ENCODE data around the gene SMC4.

Gene SMC4

GRCh38 chr3:160368804-160369203 is 30.6 kb upstream of the SMC4 start:
- Histone ChIP-seq H2BK12ac (ENCODE audit: low read length) (no peak overlapping the region), H2BK5ac (ENCODE audit: low read depth, low read length, poor library complexity) (no peak overlapping the region), H4K12ac (ENCODE audit: low read depth, low read length) (no peak overlapping the region), H3K4me1 (ENCODE audit: control insufficient read depth in 1 of 2, insufficient read depth in 2 of 2, low read length in 2 of 2) (no peaks in the 10 kb centered on the region), H3K4ac (ENCODE audit: low read depth, low read length) (no peak overlapping the region), H4K91ac (ENCODE audit: low read depth, low read length) (no peak overlapping the region), H3K9me3 (ENCODE audit: insufficient read depth, low read depth, low read length) (no peaks in the 10 kb centered on the region), H3K14ac (ENCODE audit: low read length) (no peak overlapping the region), H3K79me1 (ENCODE audit: low read length) (no peaks in the 10 kb centered on the region), H4K8ac (ENCODE audit: low read depth, low read length) (no peak overlapping the region), H3K27ac (ENCODE audit: low read depth, low read length) (no peak overlapping the region), H3K36me3 (ENCODE audit: control insufficient read depth in 1 of 2, insufficient read depth in 2 of 2, low read length in 2 of 2) (peaks cover 2% of the 10 kb centered on the region in 2 experiments), H3K23ac (ENCODE audit: low read length) (no peak overlapping the region), H2AK5ac (ENCODE audit: low read length) (no peak overlapping the region), H3K9ac (ENCODE audit: low read length) (no peak overlapping the region), H3K4me3 (ENCODE audit: low read depth, low read length) (no peak overlapping the region), H2BK120ac (ENCODE audit: insufficient read depth, low read length, poor library complexity) (no peak overlapping the region), H3K27me3 (ENCODE audit: insufficient read depth, low read length) (no peaks in the 10 kb centered on the region), H3K79me2 (ENCODE audit: control insufficient read depth, insufficient read depth, low read length, poor library complexity) (no peaks in the 10 kb centered on the region), H2AFZ (ENCODE audit: insufficient read depth, low read length, poor library complexity) (no peak overlapping the region), H3K4me2 (ENCODE audit: low read length) (no peak overlapping the region), H3K18ac (ENCODE audit: low read length) (no peak overlapping the region)
- no peak for DNase-seq
- no CpG with 5 or more reads among the region's 2 CpGs for WGBS (ENCODE audit: extremely low coverage, insufficient coverage, insufficient read length)

- Histone ChIP-seq H4K12ac (ENCODE audit: low read depth, low read length) (no peak overlapping the region), H3K27ac (ENCODE audit: low read depth, low read length) (no peak overlapping the region), H3K79me1 (ENCODE audit: low read length) (no peaks in the 10 kb centered on the region), H3K36me3 (ENCODE audit: control insufficient read depth in 1 of 2, insufficient read depth in 2 of 2, low read length in 2 of 2) (peaks cover 2% of the 10 kb centered on the region in 2 experiments), H3K9ac (ENCODE audit: low read length) (no peak overlapping the region), H3K27me3 (ENCODE audit: insufficient read depth, low read length) (no peaks in the 10 kb centered on the region), H2AK5ac (ENCODE audit: low read length) (no peak overlapping the region), H4K91ac (ENCODE audit: low read depth, low read length) (no peak overlapping the region), H3K79me2 (ENCODE audit: control insufficient read depth, insufficient read depth, low read length, poor library complexity) (no peaks in the 10 kb centered on the region), H2BK12ac (ENCODE audit: low read length) (no peak overlapping the region), H3K23ac (ENCODE audit: low read length) (no peak overlapping the region), H2BK5ac (ENCODE audit: low read depth, low read length, poor library complexity) (no peak overlapping the region), H4K8ac (ENCODE audit: low read depth, low read length) (no peak overlapping the region), H3K4ac (ENCODE audit: low read depth, low read length) (no peak overlapping the region), H3K18ac (ENCODE audit: low read length) (no peak overlapping the region), H3K9me3 (ENCODE audit: insufficient read depth, low read depth, low read length) (no peaks in the 10 kb centered on the region), H2BK120ac (ENCODE audit: insufficient read depth, low read length, poor library complexity) (no peak overlapping the region), H3K4me1 (ENCODE audit: control insufficient read depth in 1 of 2, insufficient read depth in 2 of 2, low read length in 2 of 2) (no peaks in the 10 kb centered on the region), H3K14ac (ENCODE audit: low read length) (no peak overlapping the region), H3K4me3 (ENCODE audit: low read depth, low read length) (no peak overlapping the region), H2AFZ (ENCODE audit: insufficient read depth, low read length, poor library complexity) (no peak overlapping the region), H3K4me2 (ENCODE audit: low read length) (no peak overlapping the region)
- no CpG with 5 or more reads among the region's 1 CpG for WGBS (ENCODE audit: extremely low coverage, insufficient coverage, insufficient read length)
- peak in 1 of 2 donors; percentile 61 for DNase-seq
These were observed 29.7 kb upstream of the SMC4 start for GRCh38 chr3:160369784-160370183.

- Histone ChIP-seq H3K14ac (ENCODE audit: low read length) (no peak overlapping the region), H3K18ac (ENCODE audit: low read length) (no peak overlapping the region), H4K91ac (ENCODE audit: low read depth, low read length) (no peak overlapping the region), H3K4ac (ENCODE audit: low read depth, low read length) (no peak overlapping the region), H3K4me3 (ENCODE audit: low read depth, low read length) (no peak overlapping the region), H3K27ac (ENCODE audit: low read depth, low read length) (no peak overlapping the region), H3K27me3 (ENCODE audit: insufficient read depth, low read length) (no peaks in the 10 kb centered on the region), H3K36me3 (ENCODE audit: control insufficient read depth in 1 of 2, insufficient read depth in 2 of 2, low read length in 2 of 2) (peaks cover 2% of the 10 kb centered on the region in 2 experiments), H2AFZ (ENCODE audit: insufficient read depth, low read length, poor library complexity) (no peak overlapping the region), H2BK12ac (ENCODE audit: low read length) (no peak overlapping the region), H3K9me3 (ENCODE audit: insufficient read depth, low read depth, low read length) (no peaks in the 10 kb centered on the region), H3K4me2 (ENCODE audit: low read length) (no peak overlapping the region), H4K8ac (ENCODE audit: low read depth, low read length) (no peak overlapping the region), H4K12ac (ENCODE audit: low read depth, low read length) (no peak overlapping the region), H3K79me2 (ENCODE audit: control insufficient read depth, insufficient read depth, low read length, poor library complexity) (no peaks in the 10 kb centered on the region), H2AK5ac (ENCODE audit: low read length) (no peak overlapping the region), H3K4me1 (ENCODE audit: control insufficient read depth in 1 of 2, insufficient read depth in 2 of 2, low read length in 2 of 2) (no peaks in the 10 kb centered on the region), H2BK120ac (ENCODE audit: insufficient read depth, low read length, poor library complexity) (no peak overlapping the region), H3K79me1 (ENCODE audit: low read length) (no peaks in the 10 kb centered on the region), H3K23ac (ENCODE audit: low read length) (no peak overlapping the region), H3K9ac (ENCODE audit: low read length) (no peak overlapping the region), H2BK5ac (ENCODE audit: low read depth, low read length, poor library complexity) (no peak overlapping the region)
- no peak for DNase-seq
- WGBS (ENCODE audit: extremely low coverage, insufficient coverage, insufficient read length) = no CpG with 5 or more reads among the region's 6 CpGs
These were observed 28.2 kb upstream of the SMC4 start for GRCh38 chr3:160370987-160371857.

- Histone ChIP-seq H3K23ac (ENCODE audit: low read length) (no peak overlapping the region), H3K4me3 (ENCODE audit: low read depth, low read length) (no peak overlapping the region), H3K4ac (ENCODE audit: low read depth, low read length) (no peak overlapping the region), H2AFZ (ENCODE audit: insufficient read depth, low read length, poor library complexity) (no peak overlapping the region), H3K4me2 (ENCODE audit: low read length) (no peak overlapping the region), H4K91ac (ENCODE audit: low read depth, low read length) (no peak overlapping the region), H3K9ac (ENCODE audit: low read length) (no peak overlapping the region), H3K4me1 (ENCODE audit: control insufficient read depth in 1 of 2, insufficient read depth in 2 of 2, low read length in 2 of 2) (no peaks in the 10 kb centered on the region), H3K27me3 (ENCODE audit: insufficient read depth, low read length) (no peaks in the 10 kb centered on the region), H2BK5ac (ENCODE audit: low read depth, low read length, poor library complexity) (no peak overlapping the region), H3K36me3 (ENCODE audit: control insufficient read depth in 1 of 2, insufficient read depth in 2 of 2, low read length in 2 of 2) (peaks cover 2% of the 10 kb centered on the region in 2 experiments), H3K79me2 (ENCODE audit: control insufficient read depth, insufficient read depth, low read length, poor library complexity) (no peaks in the 10 kb centered on the region), H4K8ac (ENCODE audit: low read depth, low read length) (no peak overlapping the region), H3K14ac (ENCODE audit: low read length) (no peak overlapping the region), H3K79me1 (ENCODE audit: low read length) (no peaks in the 10 kb centered on the region), H3K18ac (ENCODE audit: low read length) (no peak overlapping the region), H2BK12ac (ENCODE audit: low read length) (no peak overlapping the region), H3K27ac (ENCODE audit: low read depth, low read length) (no peak overlapping the region), H2BK120ac (ENCODE audit: insufficient read depth, low read length, poor library complexity) (no peak overlapping the region), H4K12ac (ENCODE audit: low read depth, low read length) (no peak overlapping the region), H2AK5ac (ENCODE audit: low read length) (no peak overlapping the region), H3K9me3 (ENCODE audit: insufficient read depth, low read depth, low read length) (no peaks in the 10 kb centered on the region)
- no peak for DNase-seq
These were observed 26.7 kb upstream of the SMC4 start for GRCh38 chr3:160372780-160373179.
